Stimulated activated CD4-positive, alpha-beta T cell treated with anti-CD3 and anti-CD28 coated beads, Interleukin-4, amount 100 ng/mL, for 1 hour (primary cell): ENCODE results near the gene MRPL28.
"Not testable (repeated sequence)": the region's sequence is repeated elsewhere in the genome, so short reads cannot be mapped to it uniquely, and the experiment has no call there.

Experiments
- DNase-seq: peaks from one replicate; pipeline ENCODE4 v3.0.0-alpha.2; 2020

The MRPL28 gene

DNA sequence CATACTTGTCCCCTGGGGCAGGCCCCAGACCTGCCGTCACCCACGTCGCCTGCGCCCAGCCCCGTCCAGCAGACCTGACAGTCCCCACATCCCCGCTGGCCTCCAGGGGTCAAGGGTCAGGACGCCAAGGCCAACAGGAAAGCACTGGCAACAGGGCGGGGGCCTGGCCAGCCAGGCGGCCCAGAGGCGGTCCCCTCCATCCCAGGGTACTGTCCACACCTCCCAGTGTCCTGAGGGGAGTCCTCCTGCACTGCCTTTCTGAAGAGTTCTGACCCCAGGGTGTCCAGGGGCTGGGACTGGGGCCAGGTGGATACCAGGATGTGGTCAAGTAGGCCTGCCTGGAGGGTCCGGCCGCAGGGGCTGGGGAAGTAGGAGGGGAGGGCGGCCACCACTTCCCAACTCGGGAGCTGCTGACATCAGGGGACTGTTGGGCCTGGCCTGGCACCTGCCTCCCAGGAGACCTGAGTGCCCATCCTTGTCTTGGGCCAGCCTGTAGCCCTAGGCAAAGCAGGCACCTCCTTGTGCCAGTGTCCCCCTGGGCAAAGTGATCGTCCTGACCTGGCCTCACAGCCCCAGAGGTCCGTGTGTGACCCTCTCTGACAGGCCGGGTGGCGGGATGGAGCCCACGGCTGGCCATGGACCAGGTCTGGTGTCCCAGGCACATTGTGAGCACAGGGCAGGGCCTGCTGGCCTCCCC, 11.1 kb downstream of the MRPL28 start:
- DNase-seq, result no peak

DNA sequence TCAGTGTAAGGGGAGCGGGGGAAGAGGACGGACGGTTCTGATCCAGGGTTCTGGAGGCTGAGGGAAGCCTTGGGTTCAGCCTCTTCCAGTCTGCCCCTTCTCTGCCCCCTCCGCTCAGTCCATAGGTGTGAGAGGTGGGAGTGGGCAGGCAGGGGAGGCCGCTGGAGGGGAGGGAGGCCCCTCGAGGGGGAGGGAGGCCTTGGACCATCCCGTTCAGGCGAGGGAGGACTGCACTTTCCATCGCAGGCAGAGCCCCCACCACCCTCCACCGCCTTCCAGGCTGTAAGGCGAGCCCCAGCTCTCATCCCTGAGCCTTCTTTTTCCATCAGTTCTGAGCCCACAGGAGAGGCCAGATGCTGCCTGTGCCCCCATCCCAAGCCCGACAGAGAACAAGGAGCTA, 13.6 kb downstream of the MRPL28 start:
- DNase-seq, result no peak

DNA sequence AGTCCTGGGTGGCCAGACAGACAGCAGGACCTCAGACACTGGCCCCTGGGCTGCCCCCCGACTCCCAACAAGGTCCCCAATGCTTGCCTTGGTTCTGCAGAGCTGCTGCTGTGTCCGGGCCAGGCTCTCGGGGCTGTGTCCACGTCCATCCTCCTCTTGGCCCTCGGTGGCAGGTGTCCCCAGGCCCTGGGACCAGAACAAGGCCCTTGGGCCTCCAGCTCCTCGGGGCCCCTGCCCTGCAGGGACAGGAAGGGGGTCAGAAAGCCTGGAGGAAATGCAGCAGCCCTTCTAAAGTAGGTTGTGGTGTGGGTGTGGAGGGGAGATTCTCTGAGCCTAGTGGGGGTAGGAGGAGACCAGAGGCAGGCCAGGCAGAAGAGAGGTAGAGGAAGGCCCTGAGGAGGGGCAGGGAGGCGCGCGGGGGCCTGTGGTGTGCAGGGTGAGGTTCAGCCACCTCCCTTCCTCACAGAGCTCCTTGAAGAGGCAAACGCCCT, 15.3 kb downstream of the MRPL28 start:
- DNase-seq, result peak; percentile 38

DNA sequence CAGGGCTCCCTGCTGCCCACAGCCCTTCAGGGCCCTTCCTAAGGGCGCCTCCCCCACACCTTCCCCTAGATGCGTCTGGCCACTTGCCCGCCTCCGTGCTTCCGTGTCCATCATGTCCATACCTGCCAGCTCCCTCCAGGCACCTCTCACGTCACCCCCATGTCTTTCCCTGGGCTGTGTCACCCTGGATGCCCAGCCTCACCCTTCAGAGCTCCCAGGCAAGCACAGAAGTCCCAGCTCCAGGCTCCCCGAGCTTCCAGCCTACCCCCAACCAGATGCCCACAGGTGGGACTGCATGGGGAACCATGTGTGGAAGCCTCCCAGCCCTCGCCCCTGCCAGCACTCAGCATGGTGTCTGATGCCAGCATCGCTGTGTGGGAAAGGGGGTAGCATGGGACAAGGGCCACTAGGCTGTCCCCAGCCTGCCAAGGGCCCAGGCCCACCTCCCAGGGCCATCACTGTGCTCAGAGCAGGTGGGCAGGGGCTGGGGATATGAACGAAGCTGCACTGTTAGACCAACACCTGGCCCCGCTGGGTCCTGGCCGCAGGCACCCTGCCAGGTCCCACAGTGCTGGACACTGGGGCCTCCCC, 16.0 kb downstream of the MRPL28 start:
- no peak for DNase-seq

DNA sequence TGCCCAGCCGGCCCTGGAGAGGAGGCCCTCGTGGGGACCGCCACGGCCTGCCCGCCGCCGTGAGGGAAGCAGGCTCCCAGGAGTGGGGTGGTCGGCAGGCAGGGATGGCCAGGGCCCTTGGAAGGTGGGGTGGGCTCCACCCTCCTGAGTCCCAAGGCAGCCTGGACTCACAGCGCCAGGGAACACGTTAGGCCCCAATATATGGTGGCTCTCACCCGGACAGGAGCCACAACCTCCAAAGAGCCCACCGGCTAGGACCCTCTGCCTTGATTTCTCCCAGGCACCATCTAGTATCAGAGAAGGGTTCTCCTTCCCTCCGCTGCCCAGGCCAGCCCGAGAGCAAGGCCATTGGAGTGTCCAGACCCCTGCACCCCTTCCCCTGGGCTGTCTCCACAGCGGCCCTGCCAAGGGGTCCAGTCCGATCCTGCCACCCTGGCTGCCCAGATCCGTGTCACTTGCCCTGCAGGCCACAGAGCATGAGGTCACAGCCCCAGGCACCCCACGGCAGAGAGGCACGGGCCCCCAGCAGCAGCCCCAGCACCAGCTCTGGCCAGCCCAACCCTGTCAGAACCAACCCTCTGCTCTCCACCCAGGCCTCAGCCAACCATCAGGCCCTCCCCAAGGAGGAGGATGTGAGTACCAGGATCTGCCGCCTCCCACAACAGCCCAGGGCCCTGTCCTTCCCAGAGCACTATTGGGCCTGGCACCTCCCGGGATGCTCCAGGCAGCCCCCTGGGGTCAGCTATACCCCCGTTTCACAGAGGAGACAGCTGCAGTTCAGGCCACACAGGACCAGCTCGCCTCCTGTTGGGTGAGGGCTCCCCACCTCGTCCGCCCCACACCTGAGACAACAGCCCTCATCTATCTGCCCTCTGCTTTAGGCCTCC, 16.7 kb downstream of the MRPL28 start:
- no peak for DNase-seq

DNA sequence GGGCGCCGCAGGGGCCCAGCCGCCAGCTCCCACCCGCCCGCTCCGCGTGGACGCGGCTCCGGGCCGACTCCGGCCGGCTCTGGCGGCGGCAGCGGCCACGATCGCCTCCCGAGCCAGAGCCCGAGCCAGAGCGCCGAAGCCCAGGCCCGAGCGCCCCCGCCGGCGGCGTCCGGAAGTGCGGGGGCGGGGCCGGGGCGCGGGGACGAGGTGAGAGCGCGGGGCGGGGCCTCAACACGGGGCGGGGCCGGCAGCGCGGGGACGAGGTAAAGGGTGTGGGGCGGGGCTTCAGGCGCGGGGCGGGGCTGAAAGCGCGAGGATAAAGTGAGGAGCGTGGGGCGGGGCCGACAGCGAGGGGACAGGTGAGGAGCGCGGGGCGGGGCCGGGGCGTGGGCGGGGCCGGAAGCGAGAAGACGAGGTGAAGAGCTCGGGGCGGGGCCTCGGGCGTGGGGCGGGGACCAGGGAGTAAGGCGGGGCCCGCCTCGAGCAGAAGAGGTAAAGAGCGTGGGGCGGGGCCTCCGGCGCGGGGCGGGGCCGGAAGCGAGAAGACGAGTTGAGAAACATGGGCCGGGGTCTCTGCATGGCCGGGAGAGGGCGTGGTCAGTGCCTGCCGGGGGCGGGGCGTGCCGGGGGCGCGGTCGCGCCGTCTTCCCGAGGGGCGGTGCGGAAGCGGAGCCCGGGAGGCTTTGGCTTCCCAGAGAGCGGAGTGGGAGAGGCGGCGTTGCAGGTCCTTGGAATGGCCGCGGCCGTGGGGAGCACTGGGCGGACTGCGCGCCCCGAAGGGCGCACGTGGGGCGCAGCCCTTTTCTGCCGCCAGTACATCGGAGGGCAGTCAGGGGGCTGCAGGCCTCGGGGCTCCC, 17.6 kb downstream of the MRPL28 start, which contains the start of gene AXIN1:
Gene AXIN1, minus strand, starts transcription at position 177 of the 857 bp plus-strand sequence. CDS start 5,698 bp downstream, outside the sequence.
- peak; percentile 100 for DNase-seq

DNA sequence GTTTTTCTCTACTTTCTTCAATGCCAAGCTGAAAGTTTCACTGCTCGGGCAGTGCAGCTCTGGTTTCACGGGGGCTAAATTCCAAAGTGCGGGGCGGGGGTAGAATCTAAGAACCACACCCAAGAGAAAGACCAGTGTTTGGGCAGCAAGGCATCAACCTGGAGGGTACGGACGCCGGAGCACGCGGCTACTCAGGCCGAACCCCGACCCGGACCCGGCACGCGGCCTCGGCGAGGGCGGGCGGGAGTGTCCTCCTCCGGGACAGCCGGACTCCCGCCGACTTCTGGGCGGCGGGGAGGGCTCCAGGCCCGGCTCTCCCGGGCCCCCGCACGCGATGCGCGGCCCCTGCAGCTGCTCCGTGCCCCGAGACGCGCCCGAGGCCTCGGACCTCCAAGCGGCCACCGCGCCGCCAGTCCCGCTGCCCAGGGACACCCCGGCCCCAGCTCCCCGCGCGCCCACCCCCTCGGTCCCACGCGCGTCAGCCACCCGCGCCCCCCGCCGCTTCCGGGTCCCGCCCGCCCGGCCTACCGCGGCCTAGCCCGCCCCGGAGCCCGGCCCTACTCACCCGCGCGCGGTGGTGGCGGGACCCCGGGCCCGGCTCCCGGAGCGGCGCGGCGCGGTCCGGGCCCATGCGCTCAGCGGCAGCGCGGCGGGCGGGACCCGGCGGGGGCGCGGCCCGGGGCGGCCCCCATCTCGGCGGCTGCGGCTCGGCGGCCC, 18.4 kb downstream of the MRPL28 start:
- DNase-seq, result peak; percentile 37

DNA sequence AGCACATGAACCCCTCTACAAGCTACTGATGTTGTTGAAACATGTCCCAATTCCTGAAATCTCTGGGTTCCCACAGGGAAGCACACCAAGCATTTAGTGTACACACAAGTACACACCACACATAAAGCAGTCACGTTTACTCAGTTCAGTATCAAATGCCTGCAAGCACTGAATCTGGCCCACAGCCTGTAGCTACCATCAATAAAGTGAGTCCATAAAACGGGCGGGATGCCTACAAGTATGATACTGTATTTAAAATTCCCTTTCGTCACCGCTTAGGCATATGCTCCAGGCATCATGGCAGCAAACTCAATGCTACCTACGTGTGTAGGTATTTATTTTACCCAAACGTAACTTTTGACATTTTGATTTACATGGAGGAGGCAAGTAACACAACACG, 20.1 kb downstream of the MRPL28 start:
- no peak for DNase-seq

DNA sequence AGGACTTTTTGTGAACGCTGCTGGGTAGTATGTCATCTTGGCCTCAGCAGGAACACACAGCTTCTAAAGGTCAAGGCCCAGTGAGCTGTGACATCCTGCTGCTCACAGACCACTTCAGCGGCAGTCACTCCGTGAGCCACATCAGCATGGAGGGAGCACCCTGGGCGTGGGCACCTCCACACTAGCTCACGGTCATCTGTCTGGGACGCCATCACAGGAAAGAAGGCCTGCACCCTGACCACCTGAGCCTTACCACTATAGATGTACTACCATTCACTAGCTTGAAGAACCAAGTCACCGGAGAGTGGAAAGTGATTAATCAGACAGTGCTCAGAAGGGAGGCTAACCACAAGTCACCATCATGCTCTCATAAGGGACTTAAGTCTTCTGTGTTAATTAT, 21.1 kb downstream of the MRPL28 start:
- DNase-seq, result no peak

DNA sequence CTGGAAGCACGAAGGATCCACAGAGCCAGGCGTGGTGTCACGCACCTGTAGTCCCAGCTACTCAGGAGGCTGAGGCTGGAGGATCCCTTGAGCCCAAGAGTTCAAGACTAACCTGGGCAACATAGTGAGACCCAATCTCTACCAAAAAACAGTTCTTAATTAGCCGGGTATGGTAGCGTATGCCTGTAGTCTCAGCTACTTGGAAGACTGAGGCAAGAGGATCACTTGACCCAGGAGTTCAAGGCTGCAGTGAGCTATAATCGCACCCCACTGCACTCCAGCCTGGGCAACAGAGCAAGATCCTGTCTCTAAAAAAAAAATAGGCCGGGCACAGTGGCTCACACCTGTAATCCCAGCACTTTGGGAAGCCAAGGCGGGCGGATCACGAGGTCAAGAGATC, 21.8 kb downstream of the MRPL28 start:
- not testable (repeated sequence) for DNase-seq

DNA sequence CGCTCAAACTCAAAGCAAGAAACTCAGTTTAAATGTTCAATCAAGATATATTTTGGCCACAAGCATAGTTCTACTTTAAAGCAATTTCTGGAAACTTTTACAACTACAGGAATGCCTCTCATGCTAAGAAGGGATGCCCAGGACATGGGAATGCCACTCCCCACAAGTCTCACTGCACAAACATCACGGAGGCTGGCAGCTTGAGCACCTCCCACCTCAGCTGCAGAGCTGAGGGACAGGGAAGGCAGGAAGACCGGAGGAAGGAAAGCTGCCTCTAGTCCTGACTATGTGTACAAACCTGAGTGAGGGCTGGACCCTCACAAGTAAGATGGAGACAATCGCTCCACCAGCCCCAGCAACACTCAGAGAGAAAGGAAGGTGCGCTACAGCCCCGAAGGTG, 23.1 kb downstream of the MRPL28 start:
- DNase-seq, result no peak

DNA sequence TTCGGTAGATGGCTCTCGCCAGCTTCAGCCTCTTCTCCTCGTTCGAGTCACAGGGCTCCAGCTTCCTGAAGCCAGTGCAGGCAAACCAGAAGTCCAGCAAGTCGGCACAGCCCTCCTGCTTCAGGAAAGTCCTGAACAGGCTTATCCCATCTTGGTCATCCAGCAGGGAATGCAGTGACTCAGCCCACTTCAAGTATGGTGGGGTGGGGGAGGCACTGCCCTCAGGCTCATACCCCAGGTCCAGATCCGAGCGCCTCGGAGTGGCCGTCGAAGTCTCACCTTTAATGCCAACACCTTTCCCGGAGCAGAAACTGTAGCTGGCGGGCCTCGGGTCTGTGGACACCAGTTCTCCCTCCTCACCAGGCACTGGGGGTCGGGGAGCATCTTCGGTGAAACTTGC, 23.8 kb downstream of the MRPL28 start:
- DNase-seq, result no peak

DNA sequence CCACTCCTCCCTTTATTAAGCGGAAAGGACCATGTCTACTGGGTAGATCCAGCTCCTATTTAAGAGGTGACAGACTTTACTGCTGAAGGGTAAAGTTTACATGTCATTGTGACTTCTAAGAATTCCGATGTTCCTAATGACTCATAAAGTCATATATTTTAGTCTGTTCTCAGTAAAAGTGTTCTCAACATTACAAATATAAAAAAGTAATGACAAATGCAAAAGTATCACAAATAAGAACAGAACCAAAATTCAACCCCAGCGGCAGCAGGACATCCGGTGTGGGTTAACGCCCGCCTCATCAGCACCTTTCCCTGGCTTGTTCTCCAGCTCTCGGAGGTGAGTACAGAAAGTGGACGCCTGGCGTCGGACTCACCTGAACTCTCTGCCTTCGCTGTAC, 24.6 kb downstream of the MRPL28 start:
- DNase-seq, result no peak

DNA sequence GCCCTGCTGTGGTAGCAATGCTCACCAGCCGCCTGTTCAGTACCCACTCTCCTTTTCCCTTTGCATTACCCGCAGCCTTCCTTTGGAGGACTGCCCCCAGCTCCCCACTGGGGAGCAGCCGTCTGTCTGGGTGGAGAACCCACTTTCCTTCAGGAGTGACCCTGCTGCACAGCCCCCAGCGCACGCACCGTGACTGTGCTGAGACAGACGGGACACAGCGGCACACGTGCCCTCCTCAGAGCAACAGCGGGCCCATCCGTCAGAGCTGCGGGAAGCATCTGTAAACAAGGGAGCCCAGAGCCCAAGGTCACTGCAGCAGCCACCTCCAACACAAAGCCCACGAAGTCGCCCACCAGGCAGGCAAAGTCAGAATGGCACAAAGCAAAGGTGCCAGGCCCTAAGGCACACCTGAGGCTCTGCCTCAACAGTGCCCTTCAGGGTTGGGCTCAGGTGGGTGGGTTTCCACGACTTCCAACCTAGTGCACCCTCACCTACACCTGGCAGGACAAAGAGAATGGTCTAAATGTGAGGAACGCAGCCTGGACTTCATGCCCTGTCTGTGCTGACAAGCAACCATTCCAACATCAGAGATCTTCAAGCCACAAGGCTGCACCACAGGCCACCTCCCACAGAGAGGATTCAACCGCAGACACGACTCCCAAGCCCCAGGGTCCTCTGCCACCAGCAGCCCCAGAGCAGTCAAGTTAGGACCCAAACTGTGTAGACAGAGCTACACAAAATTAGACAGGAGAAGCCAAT, 27.7 kb downstream of the MRPL28 start:
- no peak for DNase-seq

DNA sequence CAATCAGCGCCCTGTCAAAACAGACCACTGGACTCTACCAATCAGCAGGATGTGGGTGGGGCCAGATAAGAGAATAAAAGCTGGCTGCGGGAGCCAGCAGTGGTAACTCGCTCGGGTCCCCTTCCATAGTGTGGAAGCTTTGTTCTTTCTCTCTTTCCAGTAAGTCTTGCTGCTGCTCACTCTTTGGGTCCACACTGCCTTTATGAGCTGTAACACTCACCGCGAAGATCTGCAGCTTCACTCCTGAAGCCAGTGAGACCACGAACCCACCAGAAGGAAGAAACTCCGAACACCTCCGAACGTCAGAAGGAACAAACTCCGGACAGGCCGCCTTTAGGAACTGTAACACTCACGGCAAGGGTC, 28.4 kb downstream of the MRPL28 start:
- DNase-seq, result not testable (repeated sequence)

DNA sequence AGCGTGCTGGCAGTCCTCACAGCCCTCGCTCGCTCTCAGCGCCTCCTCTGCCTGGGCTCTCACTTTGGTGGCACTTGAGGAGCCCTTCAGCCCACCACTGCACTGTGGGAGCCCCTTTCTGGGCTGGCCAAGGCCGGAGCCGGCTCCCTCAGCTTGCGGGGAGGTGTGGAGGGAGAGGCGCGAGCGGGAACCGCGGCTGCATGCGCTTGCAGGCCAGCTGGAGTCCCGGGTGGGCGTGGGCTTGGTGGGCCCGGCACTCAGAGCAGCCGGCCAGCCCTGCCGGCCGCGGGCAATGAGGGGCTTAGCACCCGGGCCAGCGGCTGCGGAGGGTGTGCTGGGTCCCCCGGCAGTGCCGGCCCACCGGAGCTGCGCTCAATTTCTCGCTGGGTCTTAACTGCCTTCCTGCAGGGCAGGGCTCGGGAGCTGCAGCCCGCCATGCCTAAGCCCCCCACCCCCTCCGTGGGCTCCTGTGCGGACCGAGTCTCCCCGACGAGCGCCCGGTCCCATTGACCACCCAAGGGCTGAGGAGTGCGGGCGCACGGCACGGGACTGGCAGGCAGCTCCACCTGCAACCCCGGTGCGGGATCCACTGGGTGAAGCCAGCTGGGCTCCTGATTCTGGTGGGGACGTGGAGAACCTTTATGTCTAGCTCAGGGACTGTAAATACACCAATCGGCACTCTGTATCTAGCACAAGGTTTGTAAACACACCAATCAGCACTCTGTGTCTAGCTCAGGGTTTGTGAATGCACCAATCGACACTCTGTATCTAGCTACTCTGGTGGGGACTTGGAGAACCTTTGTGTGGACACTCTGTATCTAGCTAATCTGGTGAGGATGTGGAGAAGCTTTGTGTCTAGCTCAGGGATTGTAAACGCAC, 29.0 kb downstream of the MRPL28 start:
- DNase-seq, result not testable (repeated sequence)

DNA sequence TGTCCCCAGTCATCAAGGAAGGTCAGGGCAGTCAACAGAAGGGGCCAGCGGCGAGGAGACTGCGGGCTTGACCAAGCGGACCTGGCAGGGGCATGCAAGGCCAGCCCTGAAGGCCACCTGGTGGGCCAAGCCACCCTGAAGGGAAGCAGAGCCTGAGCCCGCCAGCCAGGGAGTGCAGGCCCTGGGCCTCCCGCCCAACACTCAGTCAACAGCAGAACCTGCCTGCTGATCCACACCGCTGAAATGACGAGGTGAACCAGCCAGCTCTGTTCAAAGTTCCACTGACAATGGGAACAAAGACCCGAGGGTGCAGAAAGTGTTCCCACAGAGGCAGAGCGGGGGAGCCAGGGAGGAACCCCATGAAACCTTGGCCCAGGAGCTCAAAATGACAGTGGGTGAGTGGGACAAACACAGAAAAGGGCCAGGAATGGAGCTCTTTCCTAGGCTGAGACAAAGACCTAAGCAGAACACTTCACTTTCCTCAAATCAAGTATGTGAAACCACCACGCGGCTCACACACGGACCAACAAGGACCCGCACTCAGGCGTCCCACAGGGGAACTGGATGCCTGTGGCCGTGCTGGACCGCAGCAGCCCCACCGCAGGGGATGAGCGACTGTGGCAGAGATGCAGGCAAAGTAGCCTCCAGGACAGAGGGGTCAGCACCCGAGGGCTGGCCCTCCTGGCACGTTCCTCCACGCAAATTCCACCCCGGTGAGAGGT, 29.8 kb downstream of the MRPL28 start:
- DNase-seq, result no peak

DNA sequence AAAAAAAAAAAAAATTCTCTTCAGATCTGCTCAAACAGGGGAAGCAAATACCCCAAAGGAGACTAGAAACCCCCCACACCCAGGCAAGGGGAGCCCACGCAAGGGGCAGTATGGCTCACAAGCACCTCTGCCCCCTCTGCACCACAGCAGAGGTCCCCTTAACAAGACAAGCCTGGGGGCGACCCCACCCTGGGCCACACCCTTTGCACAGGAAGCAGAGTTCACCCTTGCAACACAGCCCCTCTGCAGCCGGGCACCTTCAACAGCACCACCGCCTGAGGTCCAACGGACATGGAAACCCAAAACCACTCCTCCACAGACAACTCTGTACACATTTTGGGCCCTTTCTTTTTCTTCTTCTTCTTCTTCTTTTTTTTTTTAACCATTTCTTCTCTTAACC, 30.7 kb downstream of the MRPL28 start:
- no peak for DNase-seq

DNA sequence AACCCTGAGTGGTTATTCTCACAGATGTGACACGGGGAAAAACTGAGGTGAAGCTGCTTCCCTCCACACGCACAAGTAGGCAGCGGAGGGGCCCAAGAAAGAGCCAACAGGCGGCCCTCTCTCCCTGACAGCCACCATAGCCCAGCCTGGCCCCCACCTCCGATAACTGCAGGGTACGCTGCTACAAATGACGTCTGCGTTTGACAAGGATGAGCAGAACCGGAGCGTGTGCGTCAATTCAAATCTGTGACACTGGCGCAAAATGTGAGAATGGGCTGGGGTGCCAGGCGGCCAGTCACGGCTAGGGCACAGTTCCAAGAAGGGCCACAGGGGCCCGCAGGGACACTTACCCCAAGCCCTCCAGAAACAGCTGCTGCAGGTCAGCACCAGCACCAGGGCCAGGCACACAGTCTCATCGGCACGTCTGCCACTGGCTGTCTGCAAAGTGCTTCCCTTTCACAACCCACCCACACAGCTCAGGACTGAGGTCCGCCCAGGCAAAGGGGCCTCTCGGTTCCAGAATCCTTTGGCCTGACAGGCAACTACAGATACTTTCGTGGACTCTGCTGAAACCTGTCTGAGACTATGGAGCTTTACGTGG, 32.3 kb downstream of the MRPL28 start:
- no peak for DNase-seq
